SU-DHL-6 (cell line): Measurements from ENCODE around the gene VDR.

Source experiments
- CTCF ChIP-seq: fragments of 200-600 bp; sonication (generic); IDR thresholded peaks from one replicate; pipeline ENCODE4 v1.5.1; 2017; ENCODE audit warnings: antibody characterized with exemption, mild to moderate bottlenecking, low read length, moderate library complexity; ENCODE audit not compliant: insufficient read depth, poor library complexity, severe bottlenecking
- EZH2phosphoT487 ChIP-seq: fragments of 200-600 bp; sonication (generic), shearing (Covaris generic); conservative IDR thresholded peaks from 2 replicates; pipeline ENCODE4 v1.6.1; 2018; ENCODE audit warnings: mild to moderate bottlenecking, antibody characterized with exemption, low read length, moderate library complexity, mixed read lengths

GRCh38 chr12:47829584-47829983 lies 75.2 kb downstream of the VDR start:
- TF ChIP-seq CTCF (no peak), EZH2phosphoT487 (no peak)
